ENCODE results near the gene SIPA1.

Gene SIPA1

GRCh38 chr11:65607614-65608426 is 30.1 kb upstream of the SIPA1 start:
- no peak for DNase-seq

GRCh38 chr11:65609229-65609628 is 28.7 kb upstream of the SIPA1 start:
- no peak for DNase-seq

GRCh38 chr11:65609665-65610064 is 28.2 kb upstream of the SIPA1 start:
- no peak for DNase-seq

- DNase-seq: no peak
Measured at GRCh38 chr11:65610404-65610803, 27.5 kb upstream of the SIPA1 start.

GRCh38 chr11:65611028-65611757 is 26.7 kb upstream of the SIPA1 start:
- DNase-seq: no peak

GRCh38 chr11:65611758-65612603 is 25.9 kb upstream of the SIPA1 start:
- no peak for DNase-seq

GRCh38 chr11:65612691-65613090 is 25.2 kb upstream of the SIPA1 start:
- DNase-seq: no peak

GRCh38 chr11:65613091-65613928 is 24.6 kb upstream of the SIPA1 start:
- peak; percentile 61 for DNase-seq

GRCh38 chr11:65615229-65615949 is 22.5 kb upstream of the SIPA1 start, which contains the start of gene PCNX3:
TSS of gene PCNX3 (plus strand) at chr11:65615776. CDS start at chr11:65616312, 536 bp downstream.
- peak; percentile 100 for DNase-seq

GRCh38 chr11:65615950-65616574 is 21.8 kb upstream of the SIPA1 start:
- peak; percentile 67 for DNase-seq

GRCh38 chr11:65616575-65617001 is 21.3 kb upstream of the SIPA1 start:
- DNase-seq: no peak

- no peak for DNase-seq
Measured at GRCh38 chr11:65617136-65617850, 20.6 kb upstream of the SIPA1 start.

GRCh38 chr11:65617990-65618751 is 19.7 kb upstream of the SIPA1 start:
- no peak for DNase-seq

GRCh38 chr11:65618763-65619162 is 19.1 kb upstream of the SIPA1 start:
- no peak for DNase-seq

- no peak for DNase-seq
Measured at GRCh38 chr11:65619281-65619928, 18.5 kb upstream of the SIPA1 start.

- no peak for DNase-seq
Measured at GRCh38 chr11:65620666-65621065, 17.2 kb upstream of the SIPA1 start.

GRCh38 chr11:65621460-65621859 is 16.4 kb upstream of the SIPA1 start:
- DNase-seq: no peak

GRCh38 chr11:65622011-65622410 is 15.9 kb upstream of the SIPA1 start:
- DNase-seq: no peak

- no peak for DNase-seq
Measured at GRCh38 chr11:65623177-65623576, 14.7 kb upstream of the SIPA1 start.

Measured in DMS53 (cell line).